SKM-1 (cell line): ENCODE measurements around the gene MTIF2.
"Not testable (repeated sequence)": the region's sequence is repeated elsewhere in the genome, so short reads cannot be mapped to it uniquely, and the experiment has no call there.

ENCODE experiments used
- DNase-seq: peaks from one replicate; lab custom pipeline; 2025; ENCODE audit not compliant: unreplicated experiment; lab: John Stamatoyannopoulos, UW

MTIF2 gene

GRCh38 chr2:55242617-55243016, 26.4 kb downstream of the MTIF2 start:
- DNase-seq, result no peak

- DNase-seq, result not testable (repeated sequence)
Measured at GRCh38 chr2:55241582-55241981, 27.4 kb downstream of the MTIF2 start.

GRCh38 chr2:55239656-55240222, 29.3 kb downstream of the MTIF2 start:
- DNase-seq, result no peak

- no peak for DNase-seq
Measured at GRCh38 chr2:55236992-55237543, 32.0 kb downstream of the MTIF2 start.

- DNase-seq, result no peak
Measured at GRCh38 chr2:55235724-55236538, 33.1 kb downstream of the MTIF2 start.

- DNase-seq, result no peak
Measured at GRCh38 chr2:55233658-55233940, 35.4 kb downstream of the MTIF2 start.

GRCh38 chr2:55232863-55233657, 36.0 kb downstream of the MTIF2 start:
- DNase-seq, result no peak

GRCh38 chr2:55232084-55232862, 36.8 kb downstream of the MTIF2 start, which contains the start of the genes CLHC1 and RPS27A:
CLHC1 (minus strand) TSS chr2:55232293; CDS start chr2:55222411, 9,882 bp downstream.
RPS27A (plus strand) TSS chr2:55232688; CDS start chr2:55232825, 137 bp downstream.
- peak; percentile 96 for DNase-seq

- no peak for DNase-seq
Measured at GRCh38 chr2:55231546-55232083, 37.4 kb downstream of the MTIF2 start.

GRCh38 chr2:55230551-55230950, 38.5 kb downstream of the MTIF2 start:
- DNase-seq, result no peak

GRCh38 chr2:55229221-55229620, 39.8 kb downstream of the MTIF2 start:
- no peak for DNase-seq

- no peak for DNase-seq
Measured at GRCh38 chr2:55228226-55228563, 40.8 kb downstream of the MTIF2 start.

- peak; percentile 73 for DNase-seq
Measured at GRCh38 chr2:55227437-55228225, 41.4 kb downstream of the MTIF2 start.

- no peak for DNase-seq
Measured at GRCh38 chr2:55225481-55226020, 43.5 kb downstream of the MTIF2 start.

- DNase-seq, result no peak
Measured at GRCh38 chr2:55224761-55225261, 44.2 kb downstream of the MTIF2 start.

GRCh38 chr2:55223958-55224760, 44.9 kb downstream of the MTIF2 start:
- no peak for DNase-seq

GRCh38 chr2:55213822-55214221, 55.2 kb downstream of the MTIF2 start:
- no peak for DNase-seq

- DNase-seq, result no peak
Measured at GRCh38 chr2:55204950-55205349, 64.1 kb downstream of the MTIF2 start.

GRCh38 chr2:55204536-55204935, 64.5 kb downstream of the MTIF2 start:
- no peak for DNase-seq
